Measurements from ENCODE around the gene KYNU.
A peak's percentile ranks its signal among the peaks of the same experiment; 100 is the strongest.
"Not testable (repeated sequence)": the region's sequence is repeated elsewhere in the genome, so short reads cannot be mapped to it uniquely, and the experiment has no call there.

The KYNU gene

DNA sequence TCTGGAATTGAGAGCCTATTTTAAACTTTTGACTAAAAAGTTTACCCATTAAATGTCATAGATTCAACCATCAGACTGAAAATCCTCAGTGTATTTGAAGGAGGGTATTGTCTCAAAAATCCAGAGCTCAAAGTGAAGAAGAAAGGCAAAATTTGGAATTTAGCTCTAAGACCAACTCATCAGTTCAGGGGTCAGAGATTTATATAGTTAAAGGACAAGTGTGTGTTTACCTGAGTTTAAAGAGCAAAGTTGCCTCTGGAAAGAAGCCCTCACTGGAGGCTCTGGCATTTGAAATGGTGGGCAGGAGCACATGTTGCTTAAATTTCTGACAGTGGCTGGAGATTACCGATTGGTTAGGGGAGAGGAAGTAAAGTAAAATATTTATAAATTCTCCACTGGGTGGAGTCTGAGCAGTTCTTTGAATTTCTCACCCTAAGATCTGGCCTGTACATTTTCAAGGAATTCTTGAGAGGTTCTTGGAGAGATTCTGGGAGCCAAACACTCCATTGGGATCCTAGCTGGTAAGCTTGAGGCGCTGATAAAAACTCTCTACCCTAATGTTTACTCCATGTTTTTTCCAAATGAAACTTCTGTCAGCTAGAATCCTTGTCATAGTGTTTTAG, at the start of gene KYNU:
Gene KYNU (plus strand): TSS at position 449 of the 623 bp plus-strand sequence. CDS start 7,704 bp downstream, outside the sequence.
- no peak for DNase-seq

DNA sequence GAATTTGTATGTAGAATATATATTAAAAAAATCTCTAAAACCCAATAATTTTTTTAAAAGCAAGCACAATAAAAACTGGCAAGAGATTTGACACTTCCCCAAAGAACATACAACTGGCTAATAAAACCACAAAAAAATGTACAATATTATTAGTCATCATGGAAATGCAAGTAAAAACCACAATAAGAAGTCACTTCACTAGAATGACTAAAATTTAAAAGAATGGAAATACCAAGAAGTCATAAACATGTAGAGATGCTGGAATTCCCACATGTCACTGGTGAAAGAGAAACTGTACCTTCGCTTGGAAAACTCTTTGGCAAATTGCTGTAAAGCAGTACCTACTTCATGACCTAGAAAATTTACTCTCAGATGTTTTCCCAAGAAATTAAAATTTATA, 43.4 kb upstream of the KYNU start:
- no peak for DNase-seq

DNA sequence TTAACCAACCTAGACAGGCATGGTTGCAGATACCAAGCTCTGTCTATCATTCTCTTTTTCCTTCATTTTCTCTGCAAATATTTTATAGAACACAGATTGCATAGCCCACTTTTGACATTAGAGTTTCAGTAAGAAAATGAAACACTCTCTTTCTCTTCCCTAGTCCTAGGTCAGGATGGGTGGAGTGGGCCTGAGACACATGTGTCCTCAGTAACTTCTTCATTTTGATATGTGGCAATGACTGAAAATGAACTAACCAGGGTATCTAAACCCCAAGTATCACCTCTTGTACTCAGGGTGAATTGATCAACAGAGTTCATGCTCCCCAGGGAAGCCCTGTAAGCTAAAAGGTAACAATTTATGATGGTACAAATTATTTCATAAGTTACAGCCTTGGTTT, 37.0 kb upstream of the KYNU start:
- no peak for DNase-seq

DNA sequence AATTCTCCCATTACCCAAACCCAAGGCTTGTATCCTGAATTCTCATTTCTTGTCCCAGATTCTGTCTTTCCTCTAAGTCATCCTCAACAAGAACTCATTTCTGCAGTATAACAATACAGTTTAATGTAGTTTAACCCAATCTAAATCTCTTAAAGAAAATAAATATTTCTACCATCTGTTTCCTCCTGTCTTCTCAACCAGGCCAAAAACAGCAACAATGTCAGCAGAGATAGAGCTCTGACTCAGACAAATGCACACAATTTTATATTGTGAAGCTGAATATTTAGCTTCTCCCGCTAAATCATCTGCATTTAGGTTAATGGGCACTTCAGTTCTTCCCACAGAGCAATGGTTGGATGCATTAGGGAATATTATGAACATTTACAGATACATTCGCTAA, 35.7 kb upstream of the KYNU start:
- DNase-seq, result no peak

DNA sequence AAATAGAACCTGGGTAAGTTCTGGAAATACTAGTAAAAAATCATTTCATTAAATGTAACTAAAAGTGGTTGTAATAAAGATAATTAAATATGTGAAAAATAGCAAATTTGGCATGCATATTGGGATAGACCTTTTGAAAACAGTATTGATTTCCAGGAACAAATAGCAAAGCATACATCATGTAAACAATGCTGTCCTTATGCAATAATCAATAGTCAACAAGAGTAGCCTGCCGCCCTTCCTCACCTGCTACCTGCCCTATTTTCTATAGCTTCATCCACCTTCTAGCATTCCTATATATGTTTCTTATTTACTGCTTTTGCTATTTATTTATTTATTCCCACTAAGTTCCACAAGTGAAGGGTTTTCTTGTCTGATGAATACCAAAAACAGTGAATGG, 35.1 kb upstream of the KYNU start:
- DNase-seq, result no peak

DNA sequence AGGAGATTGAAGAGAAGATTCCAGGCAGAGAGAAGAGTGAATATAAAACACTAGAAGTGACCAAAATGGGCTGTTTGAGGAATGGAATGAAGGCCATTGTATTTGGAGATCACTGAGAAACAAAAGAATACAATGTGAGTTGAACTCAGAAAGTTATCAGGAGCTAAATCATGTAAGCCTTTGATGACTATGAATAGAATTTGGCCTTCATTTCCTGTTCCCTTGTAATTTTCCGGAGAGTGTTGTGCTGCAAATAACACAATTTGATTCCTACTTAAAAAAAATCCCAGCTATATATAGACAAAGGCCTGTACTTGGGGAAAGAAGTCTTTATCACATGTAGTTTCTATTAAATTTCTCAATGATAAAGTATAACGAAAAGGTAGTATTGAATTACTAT, 33.7 kb upstream of the KYNU start:
- DNase-seq, result no peak

DNA sequence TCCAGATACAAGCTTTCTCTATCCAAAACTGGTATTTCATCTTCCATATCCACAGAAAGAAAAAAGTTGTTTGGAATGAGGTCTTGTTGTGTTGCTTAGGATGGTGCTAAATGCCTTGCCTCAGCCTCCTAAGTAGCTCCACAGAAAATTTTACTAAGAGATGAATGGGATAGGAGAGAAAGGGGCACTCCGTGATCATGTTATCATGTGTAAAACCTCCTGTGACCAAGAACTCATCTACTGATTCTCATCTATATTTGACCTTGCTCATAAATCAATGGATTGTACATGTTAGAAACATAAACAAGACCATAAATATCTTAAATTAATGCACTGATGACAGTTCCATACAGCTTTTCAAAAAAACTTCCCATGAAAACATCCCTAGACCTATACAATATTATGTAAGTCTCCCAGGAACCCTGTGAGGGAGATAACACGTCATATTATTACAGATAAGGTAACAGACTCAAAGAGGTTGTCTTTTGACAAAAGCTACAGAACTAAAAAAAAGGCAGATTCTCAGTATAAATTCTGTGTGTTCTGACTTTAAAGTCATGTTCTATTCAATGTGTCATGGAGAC, 29.3 kb upstream of the KYNU start:
- DNase-seq, result no peak

DNA sequence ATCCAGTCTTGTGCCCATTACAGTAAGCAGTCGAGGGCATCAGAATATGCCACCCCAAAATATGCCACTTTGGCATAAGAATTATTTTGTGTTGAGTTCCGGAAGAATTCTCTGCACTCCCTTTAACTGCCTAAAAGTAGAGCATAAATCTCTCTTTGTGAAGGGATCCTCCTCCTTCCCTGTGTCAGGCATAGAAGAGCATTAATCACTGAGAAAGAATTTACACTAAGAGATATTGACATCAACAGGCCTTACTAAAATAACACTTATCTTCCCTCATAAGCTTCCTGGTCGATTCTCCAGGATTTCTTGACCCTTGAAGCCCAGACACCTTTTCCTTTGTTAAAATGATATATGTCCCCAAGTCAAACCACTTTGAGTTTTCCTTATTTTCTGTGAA, 27.6 kb upstream of the KYNU start:
- no peak for DNase-seq

DNA sequence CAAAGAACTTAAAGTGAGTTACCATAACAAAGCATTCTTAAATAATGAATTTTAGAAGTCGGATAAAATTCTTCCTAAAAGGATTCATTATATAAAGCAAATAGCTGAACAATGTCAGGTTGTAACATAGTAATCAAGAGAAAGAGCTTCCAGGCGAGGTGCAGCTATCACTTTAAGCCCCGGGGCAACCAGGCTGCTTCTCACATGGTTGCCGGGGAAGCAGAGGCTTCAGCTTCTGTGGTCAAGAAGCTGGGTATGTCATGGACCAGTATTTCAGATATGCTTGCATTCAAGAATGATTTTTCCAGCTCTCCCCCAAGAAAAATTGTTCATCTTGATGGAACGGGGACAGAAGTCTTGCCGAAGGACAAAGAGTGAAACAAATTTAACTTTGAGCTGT, 23.6 kb upstream of the KYNU start:
- no peak for DNase-seq

DNA sequence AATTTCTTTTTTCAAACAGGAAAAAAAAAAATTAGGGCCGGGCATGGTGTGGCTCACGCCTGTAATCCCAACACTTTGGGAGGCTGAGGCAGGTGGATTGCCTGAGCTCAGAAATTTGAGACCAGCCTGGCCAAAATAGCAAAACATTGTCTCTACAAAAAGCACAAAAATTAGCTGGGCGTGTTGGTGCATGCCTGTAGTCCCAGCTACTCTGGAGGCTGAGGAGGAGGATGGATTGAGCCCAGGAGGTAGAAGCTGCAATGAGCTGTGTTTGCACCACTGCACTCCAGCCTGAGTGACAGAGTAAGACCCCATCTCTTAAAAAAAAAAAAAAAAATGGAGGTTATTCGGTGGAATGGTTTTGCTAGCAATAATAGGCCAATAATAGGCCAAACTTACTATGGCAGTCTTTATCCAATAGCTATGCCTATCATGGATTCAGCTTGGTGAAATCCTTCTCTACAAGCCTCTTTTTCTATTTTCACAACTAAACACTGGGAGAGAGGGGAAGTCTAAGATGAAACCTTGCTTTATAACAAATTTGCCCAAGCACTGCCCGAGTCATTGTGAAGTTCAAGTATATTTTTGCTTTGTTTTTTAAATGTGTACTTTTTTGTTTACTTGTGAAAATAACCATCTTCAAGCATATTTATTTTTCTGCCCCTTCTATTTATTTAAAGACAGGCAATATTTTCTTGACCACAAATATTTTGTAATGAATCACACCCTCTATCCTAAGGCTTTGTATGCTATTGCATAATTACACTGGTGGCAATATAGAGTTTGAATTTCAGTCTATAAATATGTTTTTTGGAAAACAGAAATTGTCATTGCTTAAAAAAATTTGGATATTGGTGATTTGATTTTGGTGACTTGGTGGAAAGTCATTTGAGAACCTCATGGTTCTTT, 20.0 kb upstream of the KYNU start:
- no peak for DNase-seq

DNA sequence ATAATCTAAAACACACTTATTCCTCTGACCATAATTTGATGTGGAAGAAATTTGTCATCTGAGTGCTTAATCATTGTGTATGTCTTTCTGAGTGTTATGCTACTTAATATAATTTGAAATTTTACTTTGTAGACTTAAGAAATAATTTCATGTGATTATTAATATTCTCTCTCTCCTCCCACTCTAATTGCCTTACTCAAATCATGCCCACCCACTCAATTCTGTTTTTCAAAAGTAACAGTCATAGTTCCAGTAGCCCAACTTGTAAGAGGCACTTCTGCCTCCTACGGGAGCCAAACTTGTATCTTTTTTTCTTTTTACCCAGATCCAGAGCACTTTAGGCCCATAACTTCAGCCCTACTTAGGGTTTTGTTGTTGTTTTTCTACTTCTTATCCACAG, 18.5 kb upstream of the KYNU start:
- DNase-seq, result no peak

DNA sequence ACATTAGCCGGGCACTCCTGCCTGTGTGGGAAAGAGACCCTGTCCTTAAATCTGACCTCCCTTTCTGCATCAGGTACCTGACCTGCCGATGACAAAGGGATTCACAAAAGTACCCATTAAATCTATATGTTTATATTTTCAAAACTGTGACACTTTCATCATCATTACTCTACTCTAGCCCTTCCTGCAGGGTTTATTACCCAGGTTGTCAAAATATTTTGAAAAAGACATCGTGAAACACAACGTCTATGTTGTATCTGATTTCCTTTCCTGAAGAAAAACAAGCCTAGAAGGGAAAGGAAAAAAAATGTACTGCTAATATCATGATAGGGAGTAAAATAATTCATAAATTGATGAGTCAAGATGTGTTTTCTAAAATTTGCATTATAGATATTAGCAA, 15.2 kb upstream of the KYNU start:
- no peak for DNase-seq

DNA sequence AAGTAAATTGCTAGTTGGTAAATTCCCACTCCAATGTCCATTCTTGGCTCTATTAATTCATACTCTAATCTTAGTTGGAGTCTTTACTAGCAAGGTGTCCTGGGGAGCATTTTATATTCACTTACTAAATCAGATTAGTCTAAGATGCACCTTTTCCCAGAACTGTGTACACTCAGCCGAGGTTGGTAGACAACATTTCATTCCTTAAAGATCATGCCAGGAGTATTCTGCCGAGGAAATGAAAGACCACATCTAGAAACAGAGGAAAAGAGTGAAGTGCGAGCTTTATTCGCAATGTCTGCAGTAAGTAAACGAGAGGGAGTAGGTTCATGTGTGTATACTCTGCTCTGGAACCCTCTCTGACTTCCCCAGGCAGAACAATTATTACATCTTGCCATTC, 14.6 kb upstream of the KYNU start:
- peak; percentile 33 for DNase-seq

DNA sequence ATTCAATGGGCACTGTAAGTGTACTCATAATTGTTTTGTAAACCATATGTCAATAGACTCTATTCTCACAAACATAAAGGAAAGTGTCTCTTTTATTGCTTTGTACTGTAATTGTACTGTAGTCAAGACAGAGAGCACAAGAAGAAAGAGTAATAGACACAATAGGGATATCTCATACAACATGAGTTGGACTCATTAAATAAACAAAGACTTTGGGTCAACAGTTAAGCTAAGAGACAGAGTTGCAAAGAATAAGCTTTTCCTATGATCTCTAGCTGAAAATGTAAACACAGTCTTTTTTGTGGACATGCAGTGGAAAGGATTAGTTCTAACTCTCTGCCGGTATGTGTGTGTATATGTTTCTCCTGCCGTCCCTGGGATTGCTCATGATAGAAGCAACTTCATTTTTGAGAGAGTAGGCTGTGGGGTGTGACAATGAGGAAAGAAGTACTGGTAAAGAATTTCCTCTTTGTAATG, 13.9 kb upstream of the KYNU start:
- DNase-seq, result peak; percentile 76

DNA sequence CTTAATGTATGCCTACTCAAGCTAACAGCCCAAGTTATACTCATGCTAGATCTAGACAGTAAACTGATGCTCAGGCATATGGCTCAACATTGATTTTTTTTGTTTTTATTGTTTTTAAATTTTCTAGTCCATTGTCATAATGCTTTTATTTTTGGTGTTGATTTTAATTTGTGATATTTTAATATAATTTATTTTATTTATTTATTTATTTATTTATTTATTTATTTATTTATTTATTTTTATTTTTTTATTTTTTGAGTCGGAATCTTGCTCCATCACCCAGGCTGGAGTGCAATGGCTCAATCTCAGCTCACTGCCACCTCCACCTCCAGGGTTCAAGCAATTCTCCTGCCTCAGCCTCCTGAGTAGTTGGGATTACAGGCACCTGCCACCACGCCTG, 12.9 kb upstream of the KYNU start:
- not testable (repeated sequence) for DNase-seq

DNA sequence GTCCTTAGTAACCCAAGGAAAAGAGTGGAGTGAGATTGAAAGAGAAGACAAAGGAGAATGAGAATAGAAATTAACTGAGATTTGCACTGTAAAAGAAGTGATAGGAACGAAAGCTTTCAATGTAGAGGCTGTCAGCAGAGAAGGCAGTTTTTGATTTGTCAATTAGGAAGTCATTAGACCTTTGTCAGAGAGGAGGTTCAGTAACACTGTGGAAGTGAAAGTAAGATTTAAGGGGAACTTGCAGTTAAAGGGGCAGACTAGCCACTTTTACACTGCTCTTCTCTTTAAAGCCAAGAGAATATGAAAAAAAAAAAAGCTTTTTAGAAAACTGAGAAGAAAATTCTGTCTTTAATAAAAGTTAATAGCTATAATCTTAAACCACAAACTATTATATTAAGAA, 11.5 kb upstream of the KYNU start:
- DNase-seq, result no peak

DNA sequence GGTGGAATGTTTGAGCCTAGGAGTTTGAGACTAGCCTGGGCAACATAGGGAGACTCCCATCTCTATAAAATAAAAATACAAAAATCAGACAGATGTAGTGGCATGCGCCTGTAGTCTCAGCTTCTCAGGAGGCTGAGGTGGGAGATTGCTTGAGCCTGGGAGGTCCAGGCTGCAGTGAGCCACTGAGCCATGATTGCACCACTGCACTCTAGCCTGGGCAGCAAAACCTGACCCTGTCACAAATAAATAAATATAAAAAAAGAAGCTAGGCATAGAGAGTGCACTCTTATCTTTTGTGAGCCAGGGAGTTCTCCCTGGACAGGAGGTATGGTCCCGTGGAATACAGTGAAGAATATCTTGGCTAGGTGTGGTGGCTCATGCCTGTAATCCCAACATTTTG, 11.0 kb upstream of the KYNU start:
- no peak for DNase-seq

DNA sequence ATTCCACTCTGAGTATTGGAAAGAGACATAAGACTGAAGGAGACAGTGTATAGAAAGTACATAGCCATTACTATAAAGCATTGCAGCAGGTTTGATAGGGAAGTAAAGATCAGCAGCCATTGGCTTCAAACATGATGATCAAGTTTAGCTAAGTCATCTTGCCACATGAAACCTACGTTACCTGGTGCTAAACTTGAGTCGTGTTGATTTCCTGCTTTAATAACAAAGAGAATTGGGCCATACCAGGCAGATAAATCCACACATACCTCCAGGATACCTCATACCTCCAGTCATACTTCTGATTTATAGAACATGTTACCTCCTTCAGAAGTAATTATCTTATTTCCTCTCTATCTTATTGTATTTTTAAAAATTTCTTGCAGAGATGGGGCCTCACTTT, 10.3 kb upstream of the KYNU start:
- no peak for DNase-seq

DNA sequence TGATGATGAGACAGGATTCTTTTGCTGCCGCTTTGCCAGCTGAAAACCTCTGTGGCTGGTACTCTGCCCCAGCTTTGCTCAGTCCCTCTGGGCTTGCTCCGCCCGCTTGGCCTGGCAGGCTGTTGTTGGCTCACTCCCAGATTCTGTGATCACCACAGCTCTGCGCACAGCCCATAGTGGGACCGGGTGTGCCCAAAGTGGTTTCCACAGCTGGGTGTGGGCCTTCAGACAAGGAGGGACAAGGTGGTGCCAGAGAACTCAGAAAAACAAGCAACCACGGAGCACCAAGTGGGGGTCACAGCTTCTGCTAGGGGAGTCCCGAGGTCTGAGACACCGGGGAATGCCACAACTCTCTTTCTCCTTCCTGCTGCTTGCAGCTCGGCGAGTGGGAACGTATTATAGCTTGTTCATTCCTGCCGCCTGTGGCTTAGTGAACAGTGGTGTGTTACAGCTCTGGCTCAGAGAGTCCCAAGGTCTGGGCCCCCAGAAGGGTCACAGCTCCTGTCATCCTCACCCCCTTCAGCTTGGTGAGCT, 9.2 kb upstream of the KYNU start:
- no peak for DNase-seq

DNA sequence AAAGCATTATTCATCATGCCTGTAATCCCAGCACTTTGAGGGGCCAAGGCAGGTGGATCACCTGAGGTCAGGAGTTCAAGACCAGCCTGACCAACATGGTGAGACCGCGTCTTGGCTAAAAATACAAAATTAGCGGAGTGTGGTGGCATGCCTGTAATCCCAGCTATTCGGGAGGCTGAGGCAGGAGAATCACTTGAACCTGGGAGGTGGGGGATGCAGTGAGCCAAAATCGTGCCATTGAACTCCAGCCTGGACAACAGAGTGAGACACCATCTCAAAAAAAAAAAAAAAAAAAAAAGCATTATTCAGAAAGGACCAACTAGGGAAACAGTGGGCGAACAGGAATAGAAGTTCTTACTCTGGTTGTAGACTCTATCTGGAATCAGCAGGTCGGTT, 8.4 kb upstream of the KYNU start:
- DNase-seq, result not testable (repeated sequence)

DNA sequence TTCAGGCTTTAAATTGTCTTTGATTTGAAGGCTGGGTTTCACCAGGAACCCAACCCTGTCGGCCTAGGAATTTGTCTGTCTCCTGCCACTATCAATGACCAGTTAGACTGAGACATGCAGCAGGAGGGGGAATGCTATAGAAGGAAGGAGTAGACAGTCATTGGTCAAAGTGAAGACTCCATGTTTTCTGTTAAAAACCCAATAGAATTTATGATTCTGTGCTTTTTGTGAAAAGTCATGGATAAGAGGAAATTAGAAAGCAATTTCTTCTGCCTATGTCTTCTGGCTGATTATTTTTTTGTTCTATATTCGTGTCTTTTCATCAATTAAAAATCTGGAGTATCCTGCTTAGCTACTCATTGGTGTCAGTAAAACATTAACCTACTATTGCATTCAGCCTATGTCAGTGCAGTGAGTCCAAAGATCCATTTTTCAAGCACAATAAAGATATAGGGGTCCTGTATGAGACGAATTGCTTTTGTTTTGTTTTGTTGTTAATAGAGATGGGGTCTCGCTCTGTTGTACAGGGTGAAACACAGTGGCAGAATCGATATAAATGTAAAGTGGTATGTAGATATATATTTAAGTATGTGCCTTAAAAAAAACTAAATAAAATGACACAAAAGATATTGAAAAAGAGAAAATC, 7.9 kb upstream of the KYNU start:
- no peak for DNase-seq

DNA sequence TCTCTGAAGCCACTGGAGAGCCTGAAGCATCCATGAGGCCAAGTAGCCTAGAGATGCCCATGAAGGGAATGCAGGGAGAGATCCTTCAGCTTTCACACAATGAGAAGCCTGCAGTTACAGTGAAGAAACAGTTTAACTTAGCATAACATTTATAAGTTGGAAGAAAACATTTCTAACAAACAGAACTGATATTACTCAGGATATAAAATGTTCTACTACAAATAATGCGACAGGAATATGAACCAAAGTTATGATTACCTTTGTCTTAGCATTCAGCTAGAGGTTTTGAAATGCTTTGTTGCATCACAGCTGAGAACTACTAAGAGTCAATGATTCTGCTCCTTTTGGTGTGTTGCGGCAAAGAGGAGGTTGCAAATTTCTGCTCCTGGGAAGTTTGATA, 6.9 kb upstream of the KYNU start:
- DNase-seq, result no peak

DNA sequence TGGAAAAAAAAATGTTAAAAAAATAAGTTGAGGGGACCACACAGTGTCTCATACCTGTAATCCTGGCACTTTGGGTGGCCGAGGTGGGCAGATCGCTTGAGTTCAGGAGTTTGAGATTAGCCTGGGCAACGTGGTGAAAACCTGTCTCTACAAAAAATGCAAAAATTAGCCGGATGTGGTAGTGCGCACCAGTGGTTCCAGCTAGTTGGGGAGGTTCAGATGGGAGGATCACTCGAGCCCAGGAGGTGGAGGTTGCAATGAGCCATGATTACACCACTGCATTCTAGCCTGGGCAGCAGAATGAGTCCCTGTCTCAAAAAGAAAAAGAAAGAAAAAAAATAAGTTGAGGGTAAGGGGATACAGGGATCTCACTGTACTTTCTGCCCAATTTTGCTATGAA, 6.1 kb upstream of the KYNU start:
- DNase-seq, result no peak
